ENCODE results near the gene TCERG1.

DNA sequence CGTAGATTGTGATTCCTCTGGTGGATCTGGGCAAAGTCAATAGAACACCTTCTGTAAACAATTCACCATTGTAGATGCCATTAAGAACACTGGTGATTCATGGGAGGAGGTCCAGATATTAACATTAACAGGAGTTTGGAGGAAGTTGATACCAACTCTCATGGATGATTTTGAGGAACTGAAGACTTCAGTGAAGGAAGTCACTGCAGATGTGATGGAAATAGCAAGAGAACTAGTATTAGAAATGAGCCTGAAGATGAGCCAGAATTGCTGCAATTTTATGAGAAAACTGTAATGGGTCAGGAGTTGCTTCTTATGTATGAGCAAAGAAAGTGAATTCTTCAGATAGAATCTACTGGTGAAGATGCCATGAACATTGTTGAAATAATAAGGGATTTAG, 26.9 kb downstream of the TCERG1 start:
- TF ChIP-seq, protein P1, sequence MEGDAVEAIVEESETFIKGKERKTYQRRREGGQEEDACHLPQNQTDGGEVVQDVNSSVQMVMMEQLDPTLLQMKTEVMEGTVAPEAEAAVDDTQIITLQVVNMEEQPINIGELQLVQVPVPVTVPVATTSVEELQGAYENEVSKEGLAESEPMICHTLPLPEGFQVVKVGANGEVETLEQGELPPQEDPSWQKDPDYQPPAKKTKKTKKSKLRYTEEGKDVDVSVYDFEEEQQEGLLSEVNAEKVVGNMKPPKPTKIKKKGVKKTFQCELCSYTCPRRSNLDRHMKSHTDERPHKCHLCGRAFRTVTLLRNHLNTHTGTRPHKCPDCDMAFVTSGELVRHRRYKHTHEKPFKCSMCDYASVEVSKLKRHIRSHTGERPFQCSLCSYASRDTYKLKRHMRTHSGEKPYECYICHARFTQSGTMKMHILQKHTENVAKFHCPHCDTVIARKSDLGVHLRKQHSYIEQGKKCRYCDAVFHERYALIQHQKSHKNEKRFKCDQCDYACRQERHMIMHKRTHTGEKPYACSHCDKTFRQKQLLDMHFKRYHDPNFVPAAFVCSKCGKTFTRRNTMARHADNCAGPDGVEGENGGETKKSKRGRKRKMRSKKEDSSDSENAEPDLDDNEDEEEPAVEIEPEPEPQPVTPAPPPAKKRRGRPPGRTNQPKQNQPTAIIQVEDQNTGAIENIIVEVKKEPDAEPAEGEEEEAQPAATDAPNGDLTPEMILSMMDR (IDR thresholded peaks at IDR 0.05): no peak
- TF ChIP-seq POLR2AphosphoS5 (IDR thresholded peaks at IDR 0.05) (no peak), POLR2A (IDR thresholded peaks at IDR 0.05) (no peak)
